Sigmoid colon (tissue), 3 donors: ENCODE results near the gene SLC35F1.

Source experiments
- CTCF ChIP-seq, 4 experiments: fragments of 450-650 bp in 3 of 4; fragments of 200-600 bp in 1 of 4; IDR thresholded peaks; one replicate each; pipeline ENCODE4 v1.5.1; 2016 to 2019; ENCODE audit warnings: antibody characterized with exemption in 4 of 4, mild to moderate bottlenecking in 3 of 4, moderate library complexity in 2 of 4
- POLR2A ChIP-seq, 2 donors: fragments of 450-650 bp; IDR thresholded peaks; one replicate each; pipeline ENCODE4 v1.6.1; 2016; ENCODE audit warnings: antibody characterized with exemption in 2 of 2, mild to moderate bottlenecking in 2 of 2, moderate library complexity in 2 of 2

- TF ChIP-seq POLR2A (IDR thresholded peaks at IDR 0.05) (no peak), CTCF (IDR thresholded peaks at IDR 0.05) (no peak)
These were observed 239.5 kb downstream of the SLC35F1 start for GRCh38 chr6:118146584-118146983.
